H1 (cell line): Measurements from ENCODE around the gene TSC22D3. TPM values are rescaled to one million over a fixed set of nuclear protein-coding genes. Genes with fewer than 3 reads are reported as not detected.

Source experiments
- BRCA1 ChIP-seq: IDR thresholded peaks from 2 replicates; pipeline ENCODE4 v1.6.1; 2012; ENCODE audit warnings: low read depth, low read length, improper control_type of control experiment
- CTCF ChIP-seq, 3 experiments: IDR thresholded peaks; 1 replicate in 2 of 3; 2 replicates in 1 of 3; pipeline versions ENCODE4 v1.5.1 to v1.6.1; 2011; ENCODE audit warnings: low read length in 3 of 3, mild to moderate bottlenecking in 3 of 3, inconsistent platforms in 2 of 3, low read depth in 1 of 3, moderate library complexity in 1 of 3; ENCODE audit not compliant: insufficient read depth in 1 of 3; ENCODE audit errors: control extremely low read depth in 1 of 3
- NANOG ChIP-seq: IDR thresholded peaks from 2 replicates; pipeline ENCODE4 v1.6.1; 2011; ENCODE audit warnings: low read length, low read depth, mild to moderate bottlenecking, inconsistent platforms; ENCODE audit not compliant: insufficient read depth, poor library complexity, severe bottlenecking
- POLR2AphosphoS5 ChIP-seq: IDR thresholded peaks from 2 replicates; pipeline ENCODE4 v1.6.1; 2011; ENCODE audit warnings: low read depth, low read length
- polyA plus RNA-seq, 7 experiments: library from polyadenylated mRNA; depleted of rRNA in 3 of 7; stranded (reverse) in 5 of 7; unstranded in 2 of 7; fragments of >200 nt in 5 of 7; fragments of 200-250 nt in 2 of 7; gene quantifications; 1 replicate in 5 of 7; 2 replicates in 1 of 7; 4 replicates in 1 of 7; pipeline versions ENCODE4 v1.2.1 to v1.2.3, GENCODE V29; 2011 to 2013; ENCODE audit warnings: missing spikeins in 2 of 7, mixed read lengths in 2 of 7
- total RNA-seq: library from RNA; stranded (reverse); fragmentation: NEBNext Ultra II Directional; extraction: Animal tissue kit (Norgen Biotek cat#: 25700); gene quantifications from 2 replicates; pipeline ENCODE4 v1.2.1, GENCODE V29; 2021

The TSC22D3 gene
- total and polyA plus RNA-seq, 2 of the 8 experiments (the other 6 are each of a cell fraction or from before 2014, with no cell fraction given): 7.6 to 12.9 TPM

GRCh38 chrX:107752714-107753113 lies 22.9 kb downstream of the TSC22D3 start (continued):
- no peak for TF ChIP-seq POLR2AphosphoS5
- no peak for TF ChIP-seq BRCA1
- no peak for TF ChIP-seq NANOG
- no peak for TF ChIP-seq CTCF (IDR thresholded peaks at IDR 0.05; ENCODE audit: control extremely low read depth in 1 of 3, insufficient read depth in 1 of 3, low read depth in 1 of 3, low read length in 3 of 3)
